SU-DHL-6 (cell line): ENCODE data around the gene DEGS1.

ENCODE experiments used
- H2AFZ ChIP-seq: fragments of 200-600 bp; sonication (generic); 2 replicates; pipeline ENCODE4 v1.6.1; 2014; ENCODE audit warnings: low read depth, mild to moderate bottlenecking, moderate library complexity, mixed read lengths, antibody characterized with exemption, low read length; ENCODE audit not compliant: severe bottlenecking
- H3F3A ChIP-seq: fragments of 200-600 bp; shearing (Covaris generic); 2 replicates; pipeline ENCODE4 v1.6.0; 2016; ENCODE audit warnings: antibody characterized with exemption, mild to moderate bottlenecking; ENCODE audit not compliant: insufficient read depth
- H3K27ac ChIP-seq: fragments of 200-600 bp; sonication (generic); 2 replicates; pipeline ENCODE4 v1.5.1; 2016; ENCODE audit warnings: low read depth, mild to moderate bottlenecking, low read length, moderate library complexity, mixed read lengths
- H3K27me3 ChIP-seq: fragments of 200-600 bp; sonication (generic), shearing (Covaris generic); 2 replicates; pipeline ENCODE4 v1.6.0; 2014; ENCODE audit warnings: mild to moderate bottlenecking, low read length
- H3K36me3 ChIP-seq: fragments of 200-600 bp; sonication (generic); 2 replicates; pipeline ENCODE4 v1.6.1; 2014; ENCODE audit warnings: mild to moderate bottlenecking, low read length, mixed read lengths
- H3K4me2 ChIP-seq: fragments of 300-600, 200-600 bp; shearing (Covaris generic), sonication (generic); 2 replicates; pipeline ENCODE4 v1.6.0; 2014; ENCODE audit warnings: low read length, low read depth, mild to moderate bottlenecking; ENCODE audit not compliant: poor library complexity, severe bottlenecking
- H3K4me3 ChIP-seq: fragments of 200-600 bp; sonication (generic); 2 replicates; pipeline ENCODE4 v1.5.1; 2014; ENCODE audit warnings: antibody characterized with exemption, low read length, mild to moderate bottlenecking, mixed read lengths; ENCODE audit not compliant: insufficient read depth, poor library complexity, severe bottlenecking
- H3K79me2 ChIP-seq: fragments of 200-600 bp; sonication (generic); 2 replicates; pipeline ENCODE4 v1.6.1; 2014; ENCODE audit warnings: mild to moderate bottlenecking, low read length, moderate library complexity; ENCODE audit not compliant: insufficient read depth
- H3K9ac ChIP-seq: fragments of 200-600 bp; sonication (generic); 2 replicates; pipeline ENCODE4 v1.7.0; 2014; ENCODE audit warnings: mild to moderate bottlenecking, low read length
- H3K9me2 ChIP-seq: fragments of 200-600 bp; sonication (generic); replicated peaks from 2 replicates; pipeline ENCODE4 v1.6.1; 2014; ENCODE audit warnings: low read length; ENCODE audit not compliant: insufficient read depth
- H3K9me3 ChIP-seq: fragments of 200-600 bp; sonication (generic); 2 replicates; pipeline ENCODE4 v1.6.1; 2014; ENCODE audit warnings: low read length, mixed read lengths; ENCODE audit not compliant: insufficient read depth
- H4K20me1 ChIP-seq: fragments of 200-600 bp; sonication (generic); 2 replicates; pipeline ENCODE4 v1.6.1; 2014; ENCODE audit warnings: low read depth, mild to moderate bottlenecking, antibody characterized with exemption, low read length, moderate library complexity, mixed read lengths
- CTCF ChIP-seq: fragments of 200-600 bp; sonication (generic); IDR thresholded peaks from one replicate; pipeline ENCODE4 v1.5.1; 2017; ENCODE audit warnings: antibody characterized with exemption, mild to moderate bottlenecking, low read length, moderate library complexity; ENCODE audit not compliant: insufficient read depth, poor library complexity, severe bottlenecking
- EZH2phosphoT487 ChIP-seq: fragments of 200-600 bp; sonication (generic), shearing (Covaris generic); conservative IDR thresholded peaks from 2 replicates; pipeline ENCODE4 v1.6.1; 2018; ENCODE audit warnings: mild to moderate bottlenecking, antibody characterized with exemption, low read length, moderate library complexity, mixed read lengths

Gene DEGS1

GRCh38 chr1:224181453-224181810, 1.6 kb upstream of the DEGS1 start:
- Histone ChIP-seq H3K36me3 (no peaks in the 10 kb centered on the region), H3K9me3 (no peaks in the 10 kb centered on the region), H3K27me3 (no peaks in the 10 kb centered on the region), H3F3A (peaks cover 15% of the 10 kb centered on the region), H3K79me2 (peaks cover 33% of the 10 kb centered on the region), H3K9me2 (no peaks in the 10 kb centered on the region), H2AFZ (no peak overlapping the region), H3K4me2 (peak overlapping the region; percentile 76), H3K9ac (no peak overlapping the region), H3K4me3 (no peak overlapping the region), H3K27ac (no peak overlapping the region), H4K20me1 (no peaks in the 10 kb centered on the region)
- TF ChIP-seq EZH2phosphoT487: no peak
- no peak for TF ChIP-seq CTCF

GRCh38 chr1:224182057-224182865, 779 bp upstream of the DEGS1 start:
- Histone ChIP-seq H3F3A (peaks cover 19% of the 10 kb centered on the region), H3K27ac (peak overlapping the region; percentile 91), H3K9me3 (no peaks in the 10 kb centered on the region), H4K20me1 (no peaks in the 10 kb centered on the region), H3K27me3 (no peaks in the 10 kb centered on the region), H3K9ac (peak overlapping the region; percentile 92), H3K4me2 (peak overlapping the region; percentile 76), H2AFZ (peak overlapping the region; percentile 85), H3K36me3 (0 out of 2 replicates have a peak, but pooled peaks cover under 1% of the 10 kb centered on the region), H3K4me3 (peak overlapping the region; percentile 66), H3K79me2 (peaks cover 42% of the 10 kb centered on the region), H3K9me2 (no peaks in the 10 kb centered on the region)
- TF ChIP-seq EZH2phosphoT487: no peak
- TF ChIP-seq CTCF: no peak

DNA sequence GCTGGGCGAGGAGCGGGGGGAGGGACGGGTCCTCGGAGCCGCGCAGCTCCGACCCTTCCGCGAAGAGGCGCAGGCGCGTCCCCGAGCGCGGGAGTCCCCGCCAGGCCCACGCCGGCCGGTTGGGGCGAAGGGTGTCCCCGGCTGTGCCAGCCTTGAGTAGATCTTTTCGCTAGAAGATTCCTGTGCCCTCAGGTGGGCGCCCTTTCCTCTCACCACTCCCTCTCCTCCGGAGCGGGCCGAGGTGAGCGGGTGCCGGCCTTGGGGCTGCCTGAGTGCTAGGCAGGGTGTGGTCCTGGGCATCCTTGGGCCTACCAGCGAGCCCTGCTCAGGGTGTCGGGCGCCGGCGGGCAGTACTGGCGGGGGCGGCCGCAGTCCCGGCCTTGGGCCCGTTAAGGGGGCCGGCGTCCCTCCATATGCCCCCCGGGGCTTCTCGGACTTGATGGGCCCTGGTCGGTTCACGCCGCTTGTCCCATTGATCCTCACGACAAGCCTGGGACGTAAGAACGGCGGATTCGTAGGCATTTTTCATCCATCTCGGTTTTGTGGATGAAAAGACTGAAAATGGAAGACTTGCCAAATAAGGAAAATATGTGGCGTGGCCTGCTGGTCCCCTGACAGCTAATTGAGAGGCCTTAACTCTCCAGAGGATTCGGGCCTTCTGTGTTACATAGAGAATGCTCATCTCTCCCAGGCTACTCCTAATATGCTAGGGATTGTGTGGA, 712 bp downstream of the DEGS1 start:
- Histone ChIP-seq H4K20me1 (no peaks in the 10 kb centered on the region), H3K4me3 (peak overlapping the region; percentile 66), H3K4me2 (peak overlapping the region; percentile 76), H3K27ac (peak overlapping the region; percentile 91), H3K79me2 (peaks cover 56% of the 10 kb centered on the region), H3K9me2 (no peaks in the 10 kb centered on the region), H3F3A (peaks cover 25% of the 10 kb centered on the region), H3K9me3 (no peaks in the 10 kb centered on the region), H3K9ac (peak overlapping the region; percentile 92), H3K27me3 (no peaks in the 10 kb centered on the region), H3K36me3 (0 out of 2 replicates have a peak, but pooled peaks cover 5% of the 10 kb centered on the region), H2AFZ (peak overlapping the region; percentile 85)
- TF ChIP-seq EZH2phosphoT487 (no peak), CTCF (no peak)
